ENCODE results near the gene CST5.
"Not testable (repeated sequence)": the region's sequence is repeated elsewhere in the genome, so short reads cannot be mapped to it uniquely, and the experiment has no call there.

The CST5 gene

DNA sequence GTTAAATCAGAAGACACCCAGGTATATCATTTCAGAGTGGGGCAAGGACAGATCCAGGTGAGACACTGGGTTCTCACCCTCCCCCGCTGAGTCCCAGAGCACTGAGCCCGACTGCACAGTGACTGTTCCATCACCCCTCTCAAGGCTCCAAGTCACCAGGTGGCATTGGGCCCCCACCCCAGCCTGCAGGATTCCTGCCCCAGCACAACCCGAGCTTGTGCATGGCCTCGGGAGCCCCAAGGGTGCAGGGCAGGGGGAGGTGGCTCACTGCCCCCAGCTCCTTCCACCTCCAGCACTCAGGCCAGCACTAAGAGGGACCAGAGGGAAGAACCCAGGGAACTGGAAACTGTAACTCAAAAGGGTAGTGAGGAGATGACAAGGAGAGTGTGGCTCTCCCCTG is 39.3 kb upstream of the CST5 start:
- Histone ChIP-seq H3K9ac (ENCODE audit: low read depth, low read length) (no peak overlapping the region), H3K36me3 (ENCODE audit: insufficient read depth, low read length) (no peaks in the 10 kb centered on the region), H3K27ac (ENCODE audit: low read depth, low read length) (no peak overlapping the region), H3K9me3 (ENCODE audit: insufficient read depth, low read depth, low read length) (no peaks in the 10 kb centered on the region), H3K4me3 (ENCODE audit: low read length) (no peak overlapping the region), H3K27me3 (ENCODE audit: insufficient read depth, low read length) (no peaks in the 10 kb centered on the region), H3K4me1 (ENCODE audit: insufficient read depth, low read length) (no peaks in the 10 kb centered on the region)
- 96% methylated on average over 4 of the region's 4 CpGs for WGBS

DNA sequence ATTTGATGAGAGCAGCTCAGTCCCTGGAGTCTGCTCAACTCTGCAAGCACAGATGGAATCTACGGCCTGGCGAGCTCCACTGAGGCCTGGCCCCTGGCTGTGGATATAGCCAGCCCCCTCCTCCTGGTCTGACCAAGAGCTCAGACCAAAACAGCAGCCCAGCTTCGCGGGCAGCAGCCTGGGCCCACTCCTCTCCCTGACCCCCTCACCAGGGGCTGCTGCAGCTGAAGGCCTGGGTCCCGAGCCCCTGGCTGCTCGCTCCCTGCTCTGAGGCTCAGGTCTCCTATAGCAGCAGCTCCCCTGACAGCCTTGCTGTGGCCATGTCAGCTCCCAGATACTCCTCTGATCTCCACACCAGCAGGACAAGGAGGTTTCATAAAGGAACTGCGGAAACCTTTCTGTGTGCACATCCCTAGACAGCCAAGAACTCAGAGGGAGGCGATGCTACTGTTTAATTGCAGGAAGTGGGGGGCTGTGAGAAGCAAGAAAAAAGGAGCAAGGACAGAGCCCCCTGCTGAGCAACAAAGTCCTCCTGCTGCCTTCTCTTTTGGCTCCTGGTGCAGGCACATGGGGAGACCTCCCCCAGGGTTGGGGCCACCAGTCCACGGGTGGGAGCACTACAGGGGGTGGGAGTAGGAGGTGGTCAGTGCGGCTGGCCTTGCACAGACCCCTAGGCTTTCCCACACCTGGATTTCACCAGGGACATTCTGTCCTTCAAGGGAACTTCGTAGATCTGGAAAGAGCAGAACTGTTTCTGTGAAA is 38.7 kb upstream of the CST5 start:
- Histone ChIP-seq H3K9ac (ENCODE audit: low read depth, low read length) (no peak overlapping the region), H3K4me3 (ENCODE audit: low read length) (no peak overlapping the region), H3K9me3 (ENCODE audit: insufficient read depth, low read depth, low read length) (no peaks in the 10 kb centered on the region), H3K27ac (ENCODE audit: low read depth, low read length) (no peak overlapping the region), H3K36me3 (ENCODE audit: insufficient read depth, low read length) (no peaks in the 10 kb centered on the region), H3K27me3 (ENCODE audit: insufficient read depth, low read length) (no peaks in the 10 kb centered on the region), H3K4me1 (ENCODE audit: insufficient read depth, low read length) (no peaks in the 10 kb centered on the region)
- WGBS = 79% methylated on average over 10 of the region's 11 CpGs

DNA sequence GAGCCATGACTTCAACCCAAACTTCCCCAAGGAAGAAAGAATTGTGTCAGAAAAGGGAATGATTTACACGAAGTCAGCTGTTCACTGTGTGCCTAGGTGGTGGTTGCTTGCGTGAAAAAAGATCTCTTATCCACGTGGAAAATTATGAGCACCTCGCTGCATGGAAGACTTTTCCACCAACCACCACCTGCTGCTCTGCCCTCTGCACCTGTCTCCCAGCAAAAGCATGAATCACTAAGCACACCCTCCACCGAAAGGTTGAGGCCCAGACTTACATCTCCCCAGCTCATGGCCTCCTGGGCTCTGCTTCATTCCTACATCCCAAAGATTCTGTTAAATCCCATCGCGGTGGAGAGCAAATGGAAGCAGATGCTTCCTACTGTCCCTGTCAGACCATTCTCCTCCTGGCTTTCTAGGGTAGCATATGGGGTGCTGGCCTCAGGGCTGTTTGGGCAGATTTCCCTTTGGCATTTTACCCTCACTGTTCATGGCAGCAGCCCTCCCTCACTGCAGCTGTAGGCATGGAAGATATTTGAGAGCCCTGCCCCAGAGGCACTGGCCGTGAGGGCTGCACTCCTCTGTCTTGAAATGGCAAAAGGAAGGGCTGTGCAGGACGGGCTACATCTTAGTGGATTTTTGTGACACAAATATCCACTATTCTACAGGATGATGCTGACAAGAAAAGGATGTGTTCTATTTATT is 37.6 kb upstream of the CST5 start:
- Histone ChIP-seq H3K9ac (ENCODE audit: low read depth, low read length) (no peak overlapping the region), H3K27me3 (ENCODE audit: insufficient read depth, low read length) (no peaks in the 10 kb centered on the region), H3K9me3 (ENCODE audit: insufficient read depth, low read depth, low read length) (no peaks in the 10 kb centered on the region), H3K27ac (ENCODE audit: low read depth, low read length) (no peak overlapping the region), H3K4me3 (ENCODE audit: low read length) (no peak overlapping the region), H3K4me1 (ENCODE audit: insufficient read depth, low read length) (no peaks in the 10 kb centered on the region), H3K36me3 (ENCODE audit: insufficient read depth, low read length) (no peaks in the 10 kb centered on the region)
- 95% methylated on average over 8 of the region's 9 CpGs for WGBS

DNA sequence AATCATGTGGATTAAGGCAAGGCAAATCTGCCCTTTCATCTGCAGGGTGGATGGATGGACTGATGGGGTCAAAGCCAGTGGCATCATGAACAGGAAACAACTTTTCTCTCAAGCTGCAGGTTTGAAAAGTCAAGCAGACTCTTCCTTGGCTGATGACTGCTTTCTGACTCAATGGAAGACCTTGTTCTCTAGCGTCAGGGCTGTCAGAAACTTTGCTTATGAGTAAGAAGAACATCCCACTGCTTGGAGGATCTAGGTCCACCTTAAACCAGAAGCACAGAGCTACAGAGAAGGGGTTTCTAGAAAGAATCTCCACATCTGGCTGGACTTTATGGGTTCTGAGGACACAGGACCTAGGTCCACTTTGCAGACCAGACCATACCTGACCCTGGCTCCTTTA is 36.3 kb upstream of the CST5 start:
- 90% methylated on average over 1 of the region's 1 CpG for WGBS
- no peak overlapping the region for H3K27ac ChIP-seq (ENCODE audit: low read depth, low read length)
- H3K4me3 ChIP-seq (ENCODE audit: low read length) = no peak overlapping the region
- no peaks in the 10 kb centered on the region for H3K9me3 ChIP-seq (ENCODE audit: insufficient read depth, low read depth, low read length)
- H3K9ac ChIP-seq (ENCODE audit: low read depth, low read length) = no peak overlapping the region
- no peaks in the 10 kb centered on the region for H3K27me3 ChIP-seq (ENCODE audit: insufficient read depth, low read length)
- no peaks in the 10 kb centered on the region for H3K4me1 ChIP-seq (ENCODE audit: insufficient read depth, low read length)
- no peaks in the 10 kb centered on the region for H3K36me3 ChIP-seq (ENCODE audit: insufficient read depth, low read length)

DNA sequence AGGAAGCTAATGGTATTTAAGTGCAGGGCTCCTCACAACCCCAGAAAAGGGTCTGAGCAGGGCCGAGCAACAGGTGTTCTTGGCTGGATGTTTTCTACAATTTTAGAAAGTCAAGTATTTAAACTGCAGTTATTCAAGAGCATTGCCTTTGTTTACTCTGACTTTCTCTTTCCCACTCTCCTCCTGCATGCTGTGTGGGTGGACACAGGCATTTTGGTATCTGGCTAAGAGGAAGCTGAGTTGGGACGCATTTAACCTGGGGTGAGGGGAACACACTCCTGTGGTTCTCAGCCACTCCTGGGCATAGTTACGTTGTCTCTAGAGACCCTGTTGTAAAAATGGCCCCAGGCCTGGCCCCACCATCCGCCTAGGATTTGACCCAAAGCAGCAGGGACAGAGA is 34.9 kb upstream of the CST5 start:
- not testable (repeated sequence) for H3K4me3 ChIP-seq (ENCODE audit: low read length); H3K36me3 ChIP-seq (ENCODE audit: insufficient read depth, low read length); H3K4me1 ChIP-seq (ENCODE audit: insufficient read depth, low read length); H3K9me3 ChIP-seq (ENCODE audit: insufficient read depth, low read depth, low read length); H3K27me3 ChIP-seq (ENCODE audit: insufficient read depth, low read length); H3K9ac ChIP-seq (ENCODE audit: low read depth, low read length); H3K27ac ChIP-seq (ENCODE audit: low read depth, low read length)
- WGBS = 89% methylated on average over 4 of the region's 4 CpGs

DNA sequence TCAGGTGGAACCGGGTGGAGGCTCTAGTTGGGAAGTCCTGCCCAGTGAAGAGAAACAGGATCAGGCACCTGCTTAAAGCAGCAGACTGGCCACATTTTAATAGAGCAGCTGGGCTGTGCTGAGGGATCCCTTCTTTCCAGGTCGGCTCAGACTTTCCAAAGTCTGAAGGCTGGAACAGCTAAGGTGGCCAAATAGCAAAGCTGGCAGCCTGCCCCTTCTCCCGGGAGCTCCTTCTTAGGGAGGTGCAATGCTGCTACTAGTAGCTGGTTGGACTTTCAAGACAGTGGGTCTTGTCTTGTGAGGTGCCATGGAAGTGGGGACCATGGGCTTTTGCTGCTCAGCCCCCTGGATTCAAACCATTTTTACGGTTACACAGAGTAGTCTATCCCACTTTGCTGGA is 30.7 kb upstream of the CST5 start:
- H3K27ac ChIP-seq (ENCODE audit: low read depth, low read length) = no peak overlapping the region
- H3K4me3 ChIP-seq (ENCODE audit: low read length) = no peak overlapping the region
- WGBS = 91% methylated on average over 4 of the region's 4 CpGs
- H3K9ac ChIP-seq (ENCODE audit: low read depth, low read length) = no peak overlapping the region
- H3K36me3 ChIP-seq (ENCODE audit: insufficient read depth, low read length) = no peaks in the 10 kb centered on the region
- H3K4me1 ChIP-seq (ENCODE audit: insufficient read depth, low read length) = no peaks in the 10 kb centered on the region
- H3K27me3 ChIP-seq (ENCODE audit: insufficient read depth, low read length) = no peaks in the 10 kb centered on the region
- peaks cover 4% of the 10 kb centered on the region; the same call in 1 of the 2 replicates for H3K9me3 ChIP-seq (ENCODE audit: insufficient read depth, low read depth, low read length)

DNA sequence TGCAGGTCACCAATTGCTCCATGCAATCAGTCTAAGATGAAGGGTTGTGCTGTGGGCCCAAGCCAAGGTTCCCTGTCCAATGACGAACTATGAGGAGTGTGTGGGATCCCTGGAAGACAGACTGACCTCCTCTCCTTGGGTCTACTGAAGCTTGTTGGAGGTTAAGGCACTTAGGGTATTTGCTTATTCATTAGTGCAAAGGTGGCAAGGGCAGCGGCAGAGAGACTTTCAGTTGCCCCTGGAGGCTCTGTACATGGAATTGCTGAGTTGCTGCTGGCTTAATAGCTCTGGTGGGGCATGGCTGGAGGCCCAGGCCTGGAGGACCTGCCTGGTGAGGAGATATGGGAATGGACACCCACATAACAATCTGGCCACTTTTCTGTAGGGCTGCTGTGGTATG is 29.8 kb upstream of the CST5 start:
- Histone ChIP-seq H3K9me3 (ENCODE audit: insufficient read depth, low read depth, low read length) (peaks cover 4% of the 10 kb centered on the region; the same call in 1 of the 2 replicates), H3K9ac (ENCODE audit: low read depth, low read length) (no peak overlapping the region), H3K4me1 (ENCODE audit: insufficient read depth, low read length) (no peaks in the 10 kb centered on the region), H3K27ac (ENCODE audit: low read depth, low read length) (no peak overlapping the region), H3K36me3 (ENCODE audit: insufficient read depth, low read length) (no peaks in the 10 kb centered on the region), H3K27me3 (ENCODE audit: insufficient read depth, low read length) (no peaks in the 10 kb centered on the region), H3K4me3 (ENCODE audit: low read length) (no peak overlapping the region)
- 94% methylated on average over 2 of the region's 2 CpGs for WGBS

DNA sequence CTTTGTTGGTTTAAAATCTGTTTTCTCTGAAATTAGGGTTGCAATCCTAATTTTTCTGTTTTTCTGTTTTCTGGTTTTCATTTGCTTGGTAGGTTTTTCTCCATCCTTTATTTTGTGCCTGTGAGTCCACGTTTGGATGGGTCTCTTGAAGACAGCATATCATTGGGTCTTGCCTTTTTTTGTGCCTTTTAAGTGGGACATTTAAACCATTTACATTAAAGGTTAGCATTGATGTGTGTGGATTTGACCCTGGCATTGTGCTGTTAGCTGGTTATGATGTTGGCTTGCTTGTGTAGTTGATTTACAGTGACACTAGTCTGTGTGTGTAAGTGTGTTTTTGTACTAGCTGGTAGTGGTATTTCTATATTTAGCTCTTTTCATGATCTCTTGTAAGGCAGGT is 28.0 kb upstream of the CST5 start:
- Histone ChIP-seq H3K36me3 (ENCODE audit: insufficient read depth, low read length) (no peaks in the 10 kb centered on the region), H3K27me3 (ENCODE audit: insufficient read depth, low read length) (no peaks in the 10 kb centered on the region), H3K4me1 (ENCODE audit: insufficient read depth, low read length) (0 out of 2 replicates have a peak, but pooled peaks cover 3% of the 10 kb centered on the region), H3K9ac (ENCODE audit: low read depth, low read length) (no peak overlapping the region), H3K9me3 (ENCODE audit: insufficient read depth, low read depth, low read length) (peaks cover 9% of the 10 kb centered on the region; the same call in 1 of the 2 replicates), H3K27ac (ENCODE audit: low read depth, low read length) (no peak overlapping the region), H3K4me3 (ENCODE audit: low read length) (no peak overlapping the region)
- WGBS = 68% methylated on average over 1 of the region's 1 CpG

DNA sequence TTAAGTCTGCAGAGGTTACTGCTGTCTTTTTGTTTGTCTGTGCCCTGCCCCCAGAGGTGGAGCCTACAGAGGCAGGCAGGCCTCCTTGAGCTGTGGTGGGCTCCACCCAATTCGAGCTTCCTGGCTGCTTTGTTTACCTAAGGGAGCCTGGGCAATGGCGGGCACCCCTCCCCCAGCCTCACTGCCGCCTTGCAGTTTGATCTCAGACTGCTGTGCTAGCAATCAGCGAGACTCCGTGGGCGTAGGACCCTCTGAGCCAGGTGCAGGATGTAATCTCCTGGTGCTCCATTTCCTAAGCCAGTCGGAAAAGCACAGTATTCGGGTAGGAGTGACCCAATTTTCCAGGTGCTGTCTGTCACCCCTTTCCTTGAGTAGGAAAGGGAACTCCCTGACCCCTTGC is 22.8 kb upstream of the CST5 start:
- WGBS = 47% methylated on average over 6 of the region's 8 CpGs
- Histone ChIP-seq H3K4me3 (ENCODE audit: low read length) (peak overlapping the region; percentile 33; the same call in 1 of the 2 replicates), H3K9ac (ENCODE audit: low read depth, low read length) (0 out of 2 replicates have a peak overlapping the region, but pooled peaks have one; percentile 40)
- not testable (repeated sequence) for H3K9me3 ChIP-seq (ENCODE audit: insufficient read depth, low read depth, low read length); H3K36me3 ChIP-seq (ENCODE audit: insufficient read depth, low read length); H3K4me1 ChIP-seq (ENCODE audit: insufficient read depth, low read length); H3K27ac ChIP-seq (ENCODE audit: low read depth, low read length); H3K27me3 ChIP-seq (ENCODE audit: insufficient read depth, low read length)

DNA sequence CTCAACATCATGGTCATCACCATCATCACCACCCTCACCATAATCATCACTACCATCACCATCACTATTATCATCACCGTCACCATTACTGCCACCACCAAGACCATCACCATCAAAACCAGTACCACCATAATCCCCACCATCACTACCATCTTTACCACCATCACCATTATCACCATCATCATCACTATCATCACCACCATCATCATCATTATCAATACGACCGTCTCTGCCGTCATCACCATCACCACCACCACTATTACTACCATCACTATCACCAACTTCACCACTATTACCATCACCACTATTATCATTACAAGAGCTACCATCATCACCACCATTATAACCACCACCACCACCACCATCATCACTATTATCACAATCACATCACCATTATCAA is 11.3 kb upstream of the CST5 start:
- H3K4me1 ChIP-seq (ENCODE audit: insufficient read depth, low read length); H3K27ac ChIP-seq (ENCODE audit: low read depth, low read length); H3K4me3 ChIP-seq (ENCODE audit: low read length); H3K9me3 ChIP-seq (ENCODE audit: insufficient read depth, low read depth, low read length); H3K36me3 ChIP-seq (ENCODE audit: insufficient read depth, low read length); H3K27me3 ChIP-seq (ENCODE audit: insufficient read depth, low read length); H3K9ac ChIP-seq (ENCODE audit: low read depth, low read length): not testable (repeated sequence)
- WGBS = 95% methylated on average over 4 of the region's 4 CpGs

DNA sequence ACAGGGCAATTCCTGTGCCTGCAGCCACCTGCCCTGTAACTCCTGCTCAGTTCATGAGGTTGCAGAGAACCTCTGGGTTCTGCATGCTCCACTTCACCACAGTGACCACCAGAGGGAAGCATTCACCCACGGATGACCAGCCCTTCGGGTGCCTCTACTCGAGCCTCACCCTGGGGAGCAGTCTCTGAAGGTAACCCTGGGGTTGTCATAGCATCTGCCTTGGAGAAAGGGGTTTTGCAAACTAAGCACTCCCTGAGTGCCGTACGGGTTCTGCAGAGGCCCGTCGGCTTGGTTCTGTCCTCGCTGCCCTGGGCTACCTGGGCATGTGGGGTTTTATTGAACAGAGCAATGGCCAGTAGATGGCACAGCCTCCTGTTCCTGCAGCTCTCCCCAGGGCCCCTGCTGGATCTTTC is 10.2 kb upstream of the CST5 start:
- Histone ChIP-seq H3K27ac (ENCODE audit: low read depth, low read length) (no peak overlapping the region), H3K4me1 (ENCODE audit: insufficient read depth, low read length) (no peaks in the 10 kb centered on the region), H3K9ac (ENCODE audit: low read depth, low read length) (no peak overlapping the region), H3K36me3 (ENCODE audit: insufficient read depth, low read length) (no peaks in the 10 kb centered on the region), H3K27me3 (ENCODE audit: insufficient read depth, low read length) (no peaks in the 10 kb centered on the region), H3K9me3 (ENCODE audit: insufficient read depth, low read depth, low read length) (no peaks in the 10 kb centered on the region), H3K4me3 (ENCODE audit: low read length) (no peak overlapping the region)
- WGBS = 47% methylated on average over 8 of the region's 8 CpGs
